Adrenal gland (tissue), 12 donors: ENCODE measurements around the gene VDAC2. TPM values are rescaled to one million over a fixed set of nuclear protein-coding genes. Genes with fewer than 3 reads are reported as not detected.

Source experiments
- DNase-seq, 7 donors: peaks; one replicate each; pipeline ENCODE4 v3.0.0-alpha.2; 2019 to 2020
- H3K27ac ChIP-seq, 5 donors: fragments of 200-600 bp; sonication (generic) in 4 of 5; 1 replicate in 3 of 5; 2 replicates in 2 of 5; pipeline versions ENCODE4 v1.5.1 to v1.8.0; 2016 to 2020; ENCODE audit warnings: mild to moderate bottlenecking in 1 of 5
- H3K27me3 ChIP-seq: fragments of 200-600 bp; 2 replicates; pipeline ENCODE4 v1.8.0; 2021
- H3K36me3 ChIP-seq, 2 donors: fragments of 200-600 bp; replicated peaks in 1 of 2; 1 replicate in 1 of 2; 2 replicates in 1 of 2; pipeline versions ENCODE4 v1.5.1 to v1.8.0; 2018 to 2022
- H3K4me1 ChIP-seq, 2 donors: fragments of 200-600 bp; replicated peaks in 1 of 2; 1 replicate in 1 of 2; 2 replicates in 1 of 2; pipeline versions ENCODE4 v1.5.1 to v1.8.0; 2018 to 2021
- H3K4me3 ChIP-seq, 4 donors: fragments of 200-600 bp; sonication (generic) in 3 of 4; one replicate each; pipeline ENCODE4 v1.5.1; 2016 to 2018
- H3K9me3 ChIP-seq, 3 donors: fragments of 200-600 bp; sonication (generic) in 1 of 3; replicated peaks in 1 of 3; 1 replicate in 2 of 3; 2 replicates in 1 of 3; pipeline versions ENCODE4 v1.5.1 to v1.8.0; 2016 to 2021
- CTCF ChIP-seq, 6 experiments: fragments of 450-650 bp in 4 of 6; fragments of 200-600 bp in 2 of 6; sonication (generic) in 1 of 6; IDR thresholded peaks; 1 replicate in 5 of 6; 2 replicates in 1 of 6; pipeline versions ENCODE4 v1.5.1 to v1.8.0; 2016 to 2021; ENCODE audit warnings: antibody characterized with exemption in 6 of 6, mild to moderate bottlenecking in 2 of 6, moderate library complexity in 1 of 6
- POLR2A ChIP-seq, 2 donors: fragments of 450-650 bp; IDR thresholded peaks; one replicate each; pipeline ENCODE4 v1.6.1; 2017; ENCODE audit warnings: antibody characterized with exemption in 2 of 2, mild to moderate bottlenecking in 2 of 2, moderate library complexity in 1 of 2
- WGBS, 4 donors: extraction: QIAGEN DNeasy Blood & Tissue Kit in 2 of 4; methylation state at CpG; one replicate each; pipeline versions ENCODE4 v1.1.5 to v1.1.7; 2013 to 2017; 5-methylcytosine and 5-hydroxymethylcytosine counted together
- intact Hi-C, 2 donors: fragments of 100-400 bp; cut with DNase I; formaldehyde crosslinking; loops; one replicate each; pipeline versions ENCODE4 v1.14.1 to v1.15.0; 2022 to 2023
- polyA plus RNA-seq, 3 donors: library from polyadenylated mRNA; stranded (reverse); fragments of 200-250 nt in 2 of 3; fragments of 350-450 nt in 1 of 3; fragmentation: Illumina TruSeq in 1 of 3; extraction: RNeasy Lipid Tissue Mini Kit (QIAGEN cat#74804) in 1 of 3; gene quantifications; one replicate each; pipeline ENCODE4 v1.2.3, GENCODE V29; 2013 to 2014
- total RNA-seq, 9 donors: library from RNA; depleted of rRNA in 4 of 9; stranded (reverse); fragments of >200 nt in 4 of 9; fragments of 120-200 nt in 1 of 9; fragmentation: NEBNext Ultra II Directional in 1 of 9; extraction: Animal tissue kit (Norgen Biotek cat#: 25700) in 1 of 9; gene quantifications; one replicate each; pipeline versions ENCODE4 v1.1.0 to v1.2.4, GENCODE V29; 2013 to 2023
- donor health status: healthy with polysubstance abuse.
- donor health status: Bipolar disorder and iron deficiency.
- donor health status: DM: yes; HTN: yes; CAD: no.
- donor health status: DM: no; HTN: no; CAD: no.
- donor health status: DM: no; HTN: no; CAD: no.
- donor health status: DM: yes; HTN: yes; CAD: no.

VDAC2 gene
- total and polyA plus RNA-seq, 12 donors, result 83.2 to 297 (median 183) TPM

GRCh38 chr10:75245354-75246250, 35.0 kb downstream of the VDAC2 start:
- DNase-seq, result no peak
- no peaks in the 10 kb centered on the region for H3K27me3 ChIP-seq
- no peak for TF ChIP-seq CTCF (IDR thresholded peaks at IDR 0.05)
- no peak for TF ChIP-seq POLR2A (IDR thresholded peaks at IDR 0.05)
- no peaks in the 10 kb centered on the region for H3K9me3 ChIP-seq
- no peak overlapping the region for H3K4me3 ChIP-seq
- 86 to 93% (median 92%) methylated on average over 10 of the region's 10 CpGs for WGBS, 4 donors
- H3K4me1 ChIP-seq, result no peaks in the 10 kb centered on the region
- intact Hi-C loops, result no loop called here
- no peaks in the 10 kb centered on the region for H3K36me3 ChIP-seq
- H3K27ac ChIP-seq, result no peak overlapping the region

GRCh38 chr10:75246506-75246905, 35.9 kb downstream of the VDAC2 start:
- intact Hi-C loops, result no loop called here
- 81 to 92% (median 87%) methylated on average over 5 to 6 of the region's 6 CpGs for whole genome bisulfite sequencing, 4 donors
- Histone ChIP-seq H3K36me3 (no peaks in the 10 kb centered on the region), H3K4me3 (no peak overlapping the region), H3K27ac (no peak overlapping the region), H3K4me1 (no peaks in the 10 kb centered on the region), H3K27me3 (no peaks in the 10 kb centered on the region), H3K9me3 (no peaks in the 10 kb centered on the region)
- no peak for DNase-seq
- TF ChIP-seq POLR2A (IDR thresholded peaks at IDR 0.05) (no peak), CTCF (IDR thresholded peaks at IDR 0.05) (no peak)

DNA sequence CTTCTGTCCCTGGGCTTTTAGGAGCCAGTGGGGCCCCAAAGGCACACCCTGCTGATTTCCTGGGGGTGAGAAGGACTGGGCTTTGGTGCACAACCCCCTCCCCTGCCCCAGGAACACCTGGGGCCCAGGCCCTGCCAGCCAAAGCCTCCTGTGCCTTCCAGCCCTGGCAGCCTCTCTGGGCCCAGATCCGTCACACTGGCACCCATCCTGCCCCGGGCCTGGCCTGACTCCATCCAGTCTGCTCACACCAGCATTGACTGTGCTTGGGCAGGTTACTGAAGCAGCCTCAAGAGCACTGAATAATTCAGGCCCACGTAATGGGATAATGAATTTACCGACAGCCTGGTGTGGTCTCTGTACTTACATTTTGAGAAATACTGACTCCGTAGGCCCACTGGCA, 37.2 kb downstream of the VDAC2 start:
- intact Hi-C loops, result no loop called here
- no peak for DNase-seq
- 83 to 93% (median 92%) methylated on average over 2 to 5 of the region's 5 CpGs for WGBS, 4 donors
- Histone ChIP-seq H3K4me1 (no peaks in the 10 kb centered on the region), H3K36me3 (no peaks in the 10 kb centered on the region), H3K9me3 (no peaks in the 10 kb centered on the region), H3K4me3 (no peak overlapping the region), H3K27ac (no peak overlapping the region), H3K27me3 (no peaks in the 10 kb centered on the region)
- TF ChIP-seq CTCF (IDR thresholded peaks at IDR 0.05) (no peak), POLR2A (IDR thresholded peaks at IDR 0.05) (no peak)

DNA sequence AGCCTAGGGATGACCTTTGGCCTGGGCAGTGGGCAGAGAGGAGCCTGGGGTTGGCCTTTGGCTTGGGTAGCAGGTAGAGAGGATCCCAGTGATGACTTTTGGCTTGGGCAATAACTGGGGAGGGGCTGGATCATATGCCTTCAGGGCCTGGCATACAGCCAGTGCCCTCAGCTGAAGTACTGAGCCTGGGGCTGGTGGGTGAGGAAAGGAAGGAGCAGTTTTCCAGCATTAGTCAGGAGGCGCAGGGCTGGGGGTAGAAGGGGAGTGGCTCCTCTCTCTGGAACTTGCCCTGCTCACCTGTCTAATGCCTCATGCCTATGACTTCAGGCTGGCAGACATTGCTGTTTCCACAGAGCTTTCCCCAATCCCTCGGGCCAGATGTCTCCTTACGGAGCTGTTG, 40.3 kb downstream of the VDAC2 start:
- TF ChIP-seq CTCF (IDR thresholded peaks at IDR 0.05), result no peak
- no peak for TF ChIP-seq POLR2A (IDR thresholded peaks at IDR 0.05)
- Histone ChIP-seq H3K4me1 (no peaks in the 10 kb centered on the region), H3K27me3 (no peaks in the 10 kb centered on the region), H3K4me3 (no peak overlapping the region), H3K9me3 (peaks cover 0 to 11% (median 0%) of the 10 kb centered on the region in 3 donors), H3K27ac (no peak overlapping the region), H3K36me3 (no peaks in the 10 kb centered on the region)
- 75 to 100% (median 91%) methylated on average over 2 to 3 of the region's 3 CpGs for WGBS, 4 donors
- intact Hi-C loops, result no loop called here
- DNase-seq, result no peak
